Medulla oblongata (tissue), 1 donor: Measurements from ENCODE around the gene TMEM60.
"Not testable (repeated sequence)": the region's sequence is repeated elsewhere in the genome, so short reads cannot be mapped to it uniquely, and the experiment has no call there.

ENCODE experiments used
- DNase-seq: peaks from one replicate; pipeline ENCODE4 v3.0.0-alpha.2; 2015; ENCODE audit errors: extremely low spot score

The TMEM60 gene

DNA sequence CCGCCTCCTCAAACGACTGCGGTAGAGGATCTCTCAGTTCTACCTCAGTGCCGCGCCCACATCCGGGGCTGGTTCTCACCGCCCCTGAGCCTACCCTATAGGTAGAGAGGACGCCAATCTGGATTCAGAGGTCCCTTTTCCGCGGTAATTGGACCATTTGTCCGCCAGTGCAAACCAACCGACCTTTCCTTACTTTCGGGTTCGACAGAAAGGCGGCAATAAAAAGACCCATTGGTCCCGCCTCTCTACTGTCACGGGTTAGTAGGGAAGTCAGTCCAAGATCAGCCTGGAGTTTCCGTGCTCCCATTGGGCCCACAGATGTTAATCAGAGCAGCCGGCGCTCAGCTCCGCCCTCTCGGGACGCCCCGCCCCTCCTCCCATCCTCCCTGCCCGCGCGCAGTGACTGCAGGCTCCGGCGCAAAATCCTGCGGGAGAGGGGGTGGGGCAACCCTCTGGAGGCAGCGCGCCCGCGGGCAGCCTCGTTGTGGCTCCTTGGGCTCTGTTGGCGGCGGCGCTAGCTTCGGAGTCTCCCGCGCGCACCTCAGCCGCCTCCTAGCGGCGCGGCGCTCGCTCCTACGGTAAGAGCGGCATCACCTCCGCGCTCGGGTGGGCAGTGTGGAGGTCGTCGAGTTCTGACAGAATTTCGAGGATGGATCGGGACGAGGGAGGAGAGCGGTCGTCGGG lies at the start of gene TMEM60, which contains the start of gene PHTF2:
TMEM60 (minus strand) TSS at position 41 of the 684 bp plus-strand sequence. CDS start 4,061 bp downstream, outside the sequence.
PHTF2 (plus strand) TSS at position 380 of the 684 bp plus-strand sequence.
- peak; percentile 100 for DNase-seq

GRCh38 chr7:77846317-77847092 lies 48.3 kb upstream of the TMEM60 start:
- DNase-seq = no peak

- no peak for DNase-seq
These were observed 45.0 kb upstream of the TMEM60 start for GRCh38 chr7:77843194-77843593.

DNA sequence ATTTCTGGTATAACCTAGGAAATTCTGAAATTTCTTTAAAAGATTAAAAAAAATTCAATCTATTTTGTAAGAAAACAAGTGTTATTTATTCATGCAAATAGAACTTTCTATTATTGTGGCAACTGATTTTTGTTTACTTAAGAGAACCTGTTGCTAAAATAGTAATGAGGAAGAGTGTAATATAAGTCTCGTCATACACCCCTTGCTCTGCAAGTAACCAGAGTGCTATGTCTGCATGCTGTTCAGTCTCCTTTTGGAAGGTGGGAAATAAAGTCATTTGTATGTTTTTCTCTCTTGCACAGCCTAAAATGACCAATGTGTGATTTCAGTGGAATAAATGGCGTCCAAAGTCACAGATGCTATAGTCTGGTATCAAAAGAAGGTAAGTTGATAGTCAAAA lies 41.7 kb upstream of the TMEM60 start:
- DNase-seq = no peak

GRCh38 chr7:77838929-77839491 lies 40.8 kb upstream of the TMEM60 start:
- DNase-seq = no peak

- DNase-seq = no peak
These were observed 39.7 kb upstream of the TMEM60 start for GRCh38 chr7:77837966-77838365.

- DNase-seq = no peak
These were observed 39.0 kb upstream of the TMEM60 start for GRCh38 chr7:77837275-77837674.

GRCh38 chr7:77836425-77836824 lies 38.2 kb upstream of the TMEM60 start:
- not testable (repeated sequence) for DNase-seq

DNA sequence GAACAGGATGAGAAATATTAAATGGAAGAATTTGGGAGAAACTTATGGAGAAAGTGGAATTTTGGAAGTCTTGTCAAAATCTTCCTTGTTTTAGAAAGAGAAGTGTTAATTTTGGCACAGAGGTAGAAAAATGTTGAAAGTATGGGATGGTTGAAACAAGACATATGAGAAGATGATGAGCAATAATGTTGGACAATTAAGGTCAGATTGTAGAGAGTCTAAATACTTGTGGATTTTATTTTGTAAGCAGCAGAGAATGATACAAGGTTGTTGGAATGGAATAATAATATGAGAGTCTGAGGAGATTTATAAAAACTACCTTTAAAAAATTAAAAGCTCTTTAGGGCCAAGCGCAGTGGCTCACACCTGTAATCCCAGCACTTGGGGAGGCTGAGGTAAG lies 34.9 kb upstream of the TMEM60 start:
- DNase-seq = no peak

GRCh38 chr7:77831953-77832352 lies 33.7 kb upstream of the TMEM60 start:
- no peak for DNase-seq

DNA sequence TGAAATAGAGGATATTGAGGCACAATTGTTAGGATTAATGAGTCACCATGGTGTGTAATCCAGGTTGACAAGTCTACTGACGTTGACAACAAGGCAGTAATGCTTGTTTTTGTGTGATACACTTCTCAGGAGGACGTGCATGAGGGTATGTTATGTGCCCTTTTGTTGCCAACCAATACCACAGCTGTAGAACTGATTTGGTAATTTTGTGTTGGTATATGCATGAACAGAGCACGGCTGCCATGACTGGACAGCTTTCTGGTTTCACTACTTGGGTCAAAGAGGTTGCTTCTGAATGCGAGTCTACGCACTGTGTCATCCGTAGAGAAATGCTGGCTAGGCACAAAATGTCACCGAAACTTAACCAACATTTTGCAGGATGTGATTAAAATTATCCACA lies 33.2 kb upstream of the TMEM60 start:
- no peak for DNase-seq

- no peak for DNase-seq
These were observed 32.6 kb upstream of the TMEM60 start for GRCh38 chr7:77830649-77831355.

DNA sequence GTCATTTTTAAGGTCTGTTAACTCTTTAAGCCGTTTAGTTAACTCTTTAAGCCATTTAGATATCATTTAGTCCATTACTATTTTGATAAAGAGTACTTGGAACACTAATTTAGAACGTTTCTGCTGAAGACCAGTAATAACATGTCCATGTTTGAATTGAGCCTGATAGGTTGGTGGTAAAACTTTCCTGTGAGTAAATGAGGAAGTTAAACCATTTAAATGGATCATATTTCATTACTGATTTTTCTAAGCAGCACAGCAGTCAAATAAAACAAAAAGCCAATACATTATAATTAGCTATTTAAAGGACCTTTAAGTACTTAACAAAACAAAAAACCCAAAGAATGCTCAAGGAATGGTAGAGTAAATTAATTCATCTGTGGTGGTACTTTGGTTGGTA lies 29.8 kb upstream of the TMEM60 start:
- DNase-seq = no peak

- DNase-seq = no peak
These were observed 28.1 kb upstream of the TMEM60 start for GRCh38 chr7:77826300-77826699.

DNA sequence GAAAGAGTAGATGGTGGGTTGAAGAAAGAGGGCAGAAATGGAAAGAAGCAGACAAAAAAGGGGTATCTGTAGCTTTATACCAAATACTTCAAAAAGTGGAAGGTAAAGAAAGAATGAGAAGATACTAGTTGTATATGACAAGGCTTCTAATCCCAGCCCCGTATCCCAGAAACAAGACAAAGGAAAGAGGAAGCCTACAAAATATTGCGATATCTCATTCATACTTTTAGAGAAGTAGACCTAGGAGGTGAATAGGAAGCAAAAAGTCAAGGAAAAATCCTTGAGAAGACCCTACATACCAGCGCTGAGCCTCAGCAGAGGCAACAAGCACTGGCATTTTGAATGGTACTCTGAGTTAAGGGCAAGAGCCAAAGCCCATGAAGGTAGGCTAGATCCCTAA lies 26.9 kb upstream of the TMEM60 start:
- DNase-seq = no peak

GRCh38 chr7:77824636-77825035 lies 26.4 kb upstream of the TMEM60 start:
- no peak for DNase-seq

- DNase-seq = no peak
These were observed 25.6 kb upstream of the TMEM60 start for GRCh38 chr7:77823787-77824186.

DNA sequence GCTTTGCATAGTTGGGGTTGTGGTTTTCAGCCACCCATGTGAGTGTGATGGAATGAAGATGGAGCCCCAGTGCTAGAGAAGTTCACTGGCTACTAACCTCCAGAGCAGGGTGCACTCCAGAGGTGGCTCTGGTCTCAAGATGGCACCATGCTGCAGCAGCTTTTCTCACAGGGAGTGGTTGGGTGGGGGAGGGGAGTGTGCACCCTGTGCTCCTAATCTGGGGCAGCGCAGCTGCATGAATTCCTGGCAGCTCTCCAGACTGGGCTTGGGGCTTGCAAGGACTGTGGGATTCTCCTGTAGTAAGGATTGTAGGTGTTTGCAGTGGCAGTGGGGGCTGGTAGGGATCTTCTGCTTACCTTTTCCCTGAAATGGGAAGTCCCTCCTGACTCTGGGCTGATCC lies 24.0 kb upstream of the TMEM60 start:
- DNase-seq = no peak

GRCh38 chr7:77820967-77821366 lies 22.7 kb upstream of the TMEM60 start:
- no peak for DNase-seq

- no peak for DNase-seq
These were observed 20.8 kb upstream of the TMEM60 start for GRCh38 chr7:77819021-77819420.

GRCh38 chr7:77813180-77813579 lies 14.9 kb upstream of the TMEM60 start:
- no peak for DNase-seq

DNA sequence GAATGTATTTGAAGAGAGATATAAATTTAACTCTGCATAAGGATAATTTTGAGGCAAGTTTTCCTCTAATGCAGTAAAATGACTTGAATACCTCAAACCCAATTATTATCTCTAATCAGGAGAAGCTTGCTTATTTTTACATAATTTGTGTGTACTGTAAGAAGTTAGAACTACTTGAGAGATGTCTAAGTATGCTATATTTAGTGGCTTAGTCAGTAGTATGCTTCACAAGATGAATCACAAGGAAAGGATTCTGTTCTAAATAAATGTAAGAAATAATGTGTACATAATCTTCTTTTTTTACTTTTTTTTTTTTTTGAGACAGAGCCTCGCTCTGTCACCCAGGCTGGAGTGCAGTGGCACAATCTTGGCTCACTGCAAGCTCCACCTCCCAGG lies 14.1 kb upstream of the TMEM60 start:
- no peak for DNase-seq
